Mesenteric fat pad (tissue), 1 donor: Measurements from ENCODE around the gene CCS. TPM values are rescaled to one million over a fixed set of nuclear protein-coding genes. Genes with fewer than 3 reads are reported as not detected.
"Not testable (repeated sequence)": the region's sequence is repeated elsewhere in the genome, so short reads cannot be mapped to it uniquely, and the experiment has no call there.

ENCODE experiments used
- DNase-seq: peaks from one replicate; pipeline ENCODE4 v3.0.0-alpha.2; 2020; ENCODE audit warnings: low spot score
- long read RNA-seq: library from polyadenylated mRNA; unstranded; transcript quantifications from one replicate; pipeline ENCODE4 v2.0.0, GENCODE V29; 2020
- total RNA-seq: library from RNA; stranded (reverse); fragmentation: NEBNext Ultra II Directional; extraction: Animal tissue kit (Norgen Biotek cat#: 25700); gene quantifications from one replicate; pipeline ENCODE4 v1.2.1, GENCODE V29; 2021
- donor health status: DM: yes; HTN: yes; CAD: no.

CCS gene, protein sequence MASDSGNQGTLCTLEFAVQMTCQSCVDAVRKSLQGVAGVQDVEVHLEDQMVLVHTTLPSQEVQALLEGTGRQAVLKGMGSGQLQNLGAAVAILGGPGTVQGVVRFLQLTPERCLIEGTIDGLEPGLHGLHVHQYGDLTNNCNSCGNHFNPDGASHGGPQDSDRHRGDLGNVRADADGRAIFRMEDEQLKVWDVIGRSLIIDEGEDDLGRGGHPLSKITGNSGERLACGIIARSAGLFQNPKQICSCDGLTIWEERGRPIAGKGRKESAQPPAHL
- total RNA-seq: 31.5 TPM
- long read RNA-seq, transcript CCS-208 (8 exons, 1,430 nt): major isoform, 21 of 40 reads
- long read RNA-seq, transcript CCS-205 (7 exons, 1,196 nt): minor isoform, 13 of 40 reads
- long read RNA-seq, partial matches to known transcripts: 1 of 40 reads
- long read RNA-seq, other reads (novel, unspliced or antisense): 4 of 40 reads

DNA sequence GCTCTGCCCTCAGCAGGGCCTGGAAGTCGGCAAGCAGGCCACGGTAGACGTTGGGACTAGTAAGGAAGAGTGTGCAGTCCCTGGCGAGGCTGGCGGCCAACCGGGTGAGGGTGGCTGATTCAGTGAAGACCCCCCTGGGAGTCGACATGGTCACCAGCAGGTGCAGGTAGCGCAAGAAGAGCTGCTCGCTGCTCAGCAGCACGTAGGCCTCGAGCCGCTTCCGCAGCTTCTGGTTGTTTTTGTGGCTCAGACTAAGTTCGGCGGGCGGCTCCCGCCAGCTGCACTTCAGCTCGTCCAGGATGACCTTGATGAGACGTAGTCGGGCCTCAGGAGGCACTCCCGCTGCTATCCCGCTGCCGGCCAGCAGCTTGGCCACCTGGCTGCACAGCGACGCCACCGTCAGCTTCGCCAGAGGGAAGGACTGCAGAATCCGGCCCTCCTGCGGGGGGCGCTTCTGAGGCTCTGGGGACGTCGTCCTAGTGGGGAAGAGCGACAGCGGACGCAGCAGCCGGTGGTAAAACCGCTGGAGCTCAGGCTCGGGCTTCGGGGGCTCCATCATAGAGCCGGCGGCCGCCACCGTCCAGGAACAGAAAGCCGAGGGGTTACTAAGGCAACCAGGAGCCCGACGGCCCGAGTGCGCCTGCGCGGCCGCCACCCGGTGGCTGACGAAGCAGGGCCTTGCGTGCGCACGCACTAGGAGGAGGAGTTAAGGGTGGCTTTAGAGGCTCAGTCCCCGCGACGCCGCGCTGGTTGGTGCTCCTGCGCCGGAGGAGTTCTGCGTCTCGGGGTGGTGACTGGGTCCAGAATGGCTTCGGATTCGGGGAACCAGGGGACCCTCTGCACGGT, at the start of gene CCS, which contains the start of gene CCDC87:
CCS (plus strand) TSS at position 729 of the 846 bp plus-strand sequence; CDS start at position 806, 77 bp downstream.
CCDC87 (minus strand) TSS at position 607 of the 846 bp plus-strand sequence; CDS start at position 559, 48 bp downstream.
- DNase-seq: peak; percentile 100

DNA sequence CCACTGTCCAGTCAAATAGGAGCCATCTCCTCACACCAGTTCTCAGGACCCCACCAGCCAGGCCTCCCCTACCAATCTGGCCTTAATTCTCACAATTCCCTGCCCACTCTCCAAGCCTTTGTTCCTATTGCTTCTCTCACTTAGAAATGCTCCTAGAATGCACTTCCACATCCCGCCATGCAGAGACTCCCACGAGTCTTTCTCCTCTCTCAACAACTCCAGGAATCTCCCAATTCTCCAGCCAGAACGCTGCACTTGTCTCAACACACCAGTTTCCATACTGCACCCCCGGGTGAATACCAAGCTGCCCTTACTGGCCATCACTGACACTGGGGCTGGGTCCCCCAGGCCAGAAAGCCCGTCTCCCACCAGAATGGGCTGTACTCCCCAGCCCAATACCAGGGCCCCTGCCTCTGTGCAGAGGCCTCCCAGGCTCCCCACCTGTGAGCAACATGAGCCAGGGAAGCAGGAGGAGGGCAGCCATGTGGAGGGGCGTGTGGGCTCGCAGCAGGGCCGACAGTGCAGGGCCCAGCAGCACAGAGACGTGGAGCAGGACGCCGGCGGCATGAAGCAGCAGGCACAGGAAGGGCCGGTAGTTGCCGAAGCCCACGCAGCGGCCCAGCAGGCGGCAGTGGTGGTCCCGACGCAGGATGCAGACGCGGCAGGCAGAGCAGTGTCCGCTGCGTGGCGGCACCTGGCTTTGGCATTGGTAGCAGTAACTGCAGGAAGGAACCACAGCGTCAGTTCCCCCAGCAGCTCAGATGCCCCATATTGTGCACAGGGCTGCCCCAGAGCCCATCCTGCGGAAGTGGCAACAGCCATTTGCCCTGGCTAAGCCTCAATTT, 49.5 kb upstream of the CCS start:
- DNase-seq: no peak

DNA sequence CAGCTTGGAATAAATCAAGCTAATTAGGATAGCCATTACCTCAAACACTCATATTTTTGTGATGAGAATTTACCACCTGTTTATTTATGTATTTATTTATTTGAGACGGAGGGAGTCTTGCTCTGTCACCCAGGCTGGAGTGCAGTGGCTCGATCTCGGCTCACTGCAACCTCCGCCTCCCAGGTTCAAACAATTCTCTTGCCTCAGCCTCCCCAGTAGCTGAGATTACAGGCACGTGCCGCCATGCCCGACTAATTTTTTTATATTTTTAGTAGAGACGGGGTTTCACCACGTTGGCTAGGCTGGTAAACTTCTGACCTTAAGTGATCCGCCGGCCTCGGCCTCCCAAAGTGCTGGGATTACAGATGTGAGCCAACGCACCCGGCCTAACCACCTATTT, 48.0 kb upstream of the CCS start:
- DNase-seq: not testable (repeated sequence)

DNA sequence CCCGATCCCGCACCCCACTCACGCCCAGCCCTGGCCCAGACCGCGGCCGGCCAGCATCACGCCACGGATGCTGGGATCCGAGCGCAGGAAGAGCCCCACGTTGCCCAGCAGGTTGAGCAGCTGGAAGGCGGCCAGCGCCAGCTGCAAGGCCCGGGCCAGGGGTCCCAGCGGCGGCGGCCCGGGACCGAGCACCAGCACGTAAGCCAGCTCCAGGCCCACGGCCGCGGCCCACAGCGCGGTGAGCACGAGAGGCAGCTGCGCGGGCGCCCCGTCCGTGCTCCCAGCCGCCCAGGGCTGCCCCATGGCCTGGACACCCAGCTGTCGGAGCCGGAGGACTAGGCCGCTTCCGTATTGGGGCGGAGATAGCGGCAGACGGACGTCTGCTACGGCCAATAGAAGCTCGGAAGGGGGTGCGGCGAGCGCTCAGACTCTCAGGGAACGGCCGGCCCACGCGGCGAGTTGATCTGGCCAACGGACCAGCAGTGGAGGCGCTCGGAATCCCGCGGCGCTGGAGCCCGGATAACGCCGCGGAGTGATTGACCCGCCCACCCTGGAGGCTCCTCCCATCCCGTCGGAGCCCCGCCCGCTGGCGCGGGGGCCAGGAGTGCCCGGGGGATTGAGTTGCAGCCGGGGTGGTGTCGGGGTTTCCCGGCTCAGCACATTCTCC, 47.2 kb upstream of the CCS start, which contains the start of gene ZDHHC24:
ZDHHC24 (minus strand) TSS at position 348 of the 667 bp plus-strand sequence; CDS start at position 303, 45 bp downstream.
- peak; percentile 99 for DNase-seq

DNA sequence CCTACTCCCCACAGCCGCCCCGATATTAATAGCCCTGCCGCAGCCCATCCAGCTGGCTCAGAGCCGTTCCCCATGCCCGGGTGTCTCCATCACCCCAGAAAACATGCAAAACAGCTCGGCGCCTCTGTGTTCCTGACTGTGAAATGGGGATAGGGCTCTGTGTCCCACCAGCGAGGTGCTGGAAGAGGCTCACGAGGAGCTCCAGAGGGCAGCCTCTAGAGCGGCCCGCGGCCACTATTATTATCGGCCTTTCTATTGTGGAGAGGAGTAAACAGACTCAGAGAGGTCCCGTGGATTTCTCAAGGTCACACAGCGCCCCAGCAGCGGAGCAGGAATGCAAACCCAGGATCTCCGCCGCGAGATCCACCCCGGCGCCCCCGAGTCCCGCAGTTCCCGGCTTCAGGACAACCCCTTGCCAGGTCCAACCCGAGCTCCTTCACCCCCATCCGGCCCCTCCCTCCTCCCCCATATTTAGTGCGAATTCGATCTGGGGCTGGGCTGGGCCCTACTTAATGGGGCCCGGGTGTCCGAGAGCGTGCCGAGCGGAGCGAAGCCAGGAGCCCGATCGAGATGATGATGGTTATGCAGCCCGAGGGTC, 46.5 kb upstream of the CCS start, which contains the start of gene ACTN3:
ACTN3 (plus strand) TSS at position 536 of the 598 bp plus-strand sequence; CDS start at position 571, 35 bp downstream.
- DNase-seq: no peak

DNA sequence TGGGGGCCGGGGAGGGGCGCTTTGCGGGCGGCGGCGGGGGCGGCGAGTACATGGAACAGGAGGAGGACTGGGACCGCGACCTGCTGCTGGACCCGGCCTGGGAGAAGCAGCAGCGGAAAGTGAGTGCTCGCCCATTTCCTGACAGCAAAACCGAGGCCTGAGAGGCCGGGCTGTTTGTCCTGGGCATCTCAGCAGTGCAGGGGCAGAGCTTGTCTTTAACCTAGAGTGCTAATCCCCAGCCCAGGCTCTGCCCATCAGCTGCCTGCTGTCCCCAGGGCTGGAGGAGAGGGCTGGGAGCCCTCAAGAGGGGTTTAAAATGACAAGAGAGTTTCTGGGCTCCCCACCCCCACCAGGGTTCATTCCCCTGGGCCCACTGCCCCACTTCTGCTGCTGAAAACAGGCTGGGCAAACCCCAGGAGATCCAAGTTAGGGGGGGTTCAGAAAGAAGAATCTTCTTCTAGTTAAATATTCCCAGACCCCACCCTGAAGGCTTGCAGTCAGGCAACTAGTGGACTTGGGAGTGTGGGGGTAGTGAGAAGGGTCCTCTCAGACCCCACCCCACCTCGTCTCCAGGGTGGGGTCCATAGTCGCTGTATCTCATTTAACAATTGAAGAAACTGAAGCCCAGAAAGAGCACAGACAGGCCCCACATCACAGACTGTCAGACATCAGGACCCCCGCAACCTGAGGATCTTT, 45.9 kb upstream of the CCS start:
- DNase-seq: no peak

DNA sequence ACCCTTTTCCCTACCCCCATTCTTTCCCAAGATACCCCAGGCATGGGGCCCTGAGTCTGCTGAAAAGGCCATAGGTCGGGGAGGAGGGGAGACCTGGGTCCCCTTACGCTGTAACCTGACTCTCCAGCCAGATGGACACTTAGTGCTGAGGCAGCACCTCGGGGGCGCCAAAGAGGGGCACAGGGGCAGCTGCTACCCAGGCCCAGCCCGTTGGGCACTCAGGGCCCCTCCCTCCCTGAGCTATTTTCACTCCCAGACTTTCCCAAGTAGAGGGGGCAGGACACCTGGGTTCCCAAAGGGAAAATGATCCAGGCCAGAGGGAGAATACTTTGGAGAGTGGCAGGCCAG, 45.3 kb upstream of the CCS start:
- no peak for DNase-seq

DNA sequence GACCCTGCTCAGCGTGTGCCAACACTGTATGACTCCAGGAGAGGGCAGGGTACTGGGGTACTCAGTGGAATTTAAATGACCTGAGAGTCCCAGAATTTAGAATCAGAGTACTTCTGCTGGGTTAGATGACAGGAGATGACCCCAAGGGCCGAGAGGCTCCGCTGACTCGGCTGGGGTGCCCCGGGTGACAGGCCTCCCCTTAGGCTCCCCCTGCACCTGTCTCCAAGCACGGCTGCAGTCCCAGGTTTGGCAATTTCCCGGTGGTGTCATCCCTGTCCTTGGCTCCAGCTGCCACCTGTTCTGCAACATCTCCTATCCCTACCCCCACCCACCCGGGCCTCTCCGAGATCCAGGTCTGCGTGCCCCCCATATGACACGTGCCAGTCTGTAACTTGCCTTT, 44.9 kb upstream of the CCS start:
- no peak for DNase-seq

DNA sequence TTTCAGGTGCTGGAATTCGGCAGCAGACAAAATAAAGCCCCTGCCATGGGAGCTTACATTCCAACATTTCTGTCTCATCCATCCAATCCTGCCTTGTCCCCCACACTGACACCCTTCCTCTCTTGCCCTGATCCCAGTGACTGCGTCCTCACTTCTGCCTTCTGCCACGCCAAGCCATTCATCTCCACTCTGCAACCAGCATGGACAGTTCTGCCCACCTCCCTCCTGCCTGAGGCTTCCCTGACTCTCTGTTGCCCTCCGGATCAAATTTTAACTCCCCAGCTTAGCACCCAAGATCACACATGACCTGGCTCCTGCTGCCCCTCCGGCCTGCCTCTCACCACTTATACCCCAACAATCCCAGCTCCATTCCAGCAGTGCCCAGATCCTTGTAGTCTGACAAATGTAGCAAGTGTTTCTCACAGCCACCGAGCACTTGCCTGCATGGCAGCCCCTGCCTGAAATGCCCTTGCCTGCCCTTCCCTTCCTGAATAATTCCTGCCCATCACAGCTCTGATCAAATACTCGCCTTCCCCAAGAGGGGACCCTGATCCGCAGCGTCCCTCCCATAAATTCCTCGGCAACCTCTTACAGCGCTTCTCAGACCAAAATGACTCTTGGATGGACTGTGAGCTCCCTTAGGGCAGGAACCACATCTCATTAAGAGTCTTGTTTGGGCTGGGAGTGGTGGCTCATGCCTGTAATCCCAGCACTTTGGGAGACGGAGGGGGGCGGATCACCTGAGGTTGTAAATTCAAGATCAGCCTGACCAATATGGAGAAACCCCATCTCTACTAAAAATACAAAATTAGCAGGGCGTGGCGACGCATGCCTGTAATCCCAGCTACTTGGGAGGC, 44.0 kb upstream of the CCS start:
- DNase-seq: no peak

DNA sequence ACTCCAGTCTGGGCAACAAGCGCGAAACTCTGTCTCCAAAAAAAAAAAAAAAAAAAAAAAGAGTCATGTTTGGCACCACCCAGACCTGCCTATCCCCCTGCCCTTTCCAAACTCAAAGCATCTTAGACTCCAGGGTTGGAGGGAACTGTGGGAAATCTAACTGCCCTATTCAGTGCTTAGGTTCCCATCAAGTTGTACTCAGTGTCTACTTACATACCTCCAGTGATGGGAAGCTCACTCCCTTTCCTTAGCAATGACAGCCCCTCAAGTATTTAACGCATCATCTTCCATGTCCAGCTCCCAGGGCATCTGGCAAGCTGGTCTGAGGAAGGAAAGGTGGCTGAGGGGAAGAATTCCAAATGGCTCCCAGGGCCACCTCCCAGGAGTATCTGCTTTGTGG, 43.3 kb upstream of the CCS start:
- no peak for DNase-seq

DNA sequence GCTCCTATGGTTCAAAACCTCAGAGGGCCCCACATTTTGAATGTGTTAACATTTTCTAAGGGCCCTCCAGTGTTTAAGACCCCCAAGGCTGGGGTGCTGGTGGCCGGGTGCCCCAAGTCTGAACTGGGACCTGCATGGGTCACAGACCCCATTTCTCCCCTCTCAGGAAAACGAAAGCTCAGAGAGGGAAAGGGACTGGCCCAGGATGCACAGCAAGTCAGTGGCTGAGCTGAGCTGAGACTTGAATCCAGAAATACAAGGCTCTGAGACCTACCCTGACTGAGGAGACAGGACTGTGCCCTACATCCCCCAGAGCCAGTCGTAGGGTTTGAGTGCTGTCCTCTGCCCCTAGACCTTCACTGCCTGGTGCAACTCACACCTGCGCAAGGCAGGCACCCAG, 42.1 kb upstream of the CCS start:
- DNase-seq: no peak

DNA sequence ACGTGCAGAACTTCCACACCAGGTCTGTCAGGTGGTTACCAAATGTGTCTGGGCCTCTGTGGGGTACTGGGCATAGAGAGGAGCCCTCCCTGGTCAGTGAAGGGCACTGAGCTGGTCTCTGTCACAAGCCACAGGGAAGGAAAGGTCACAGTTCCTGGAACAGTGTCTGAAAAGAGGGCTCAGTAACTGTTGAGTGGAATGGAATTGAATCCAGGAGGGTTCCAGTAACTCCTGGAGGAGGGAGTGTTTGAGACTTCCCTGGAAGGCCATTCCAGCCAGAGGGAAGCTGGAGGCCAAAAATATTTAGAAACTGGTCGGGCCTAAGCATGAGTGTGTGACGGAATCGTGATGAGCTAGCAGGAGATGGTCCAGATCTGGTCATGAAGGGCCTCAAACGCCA, 38.4 kb upstream of the CCS start:
- DNase-seq: no peak

DNA sequence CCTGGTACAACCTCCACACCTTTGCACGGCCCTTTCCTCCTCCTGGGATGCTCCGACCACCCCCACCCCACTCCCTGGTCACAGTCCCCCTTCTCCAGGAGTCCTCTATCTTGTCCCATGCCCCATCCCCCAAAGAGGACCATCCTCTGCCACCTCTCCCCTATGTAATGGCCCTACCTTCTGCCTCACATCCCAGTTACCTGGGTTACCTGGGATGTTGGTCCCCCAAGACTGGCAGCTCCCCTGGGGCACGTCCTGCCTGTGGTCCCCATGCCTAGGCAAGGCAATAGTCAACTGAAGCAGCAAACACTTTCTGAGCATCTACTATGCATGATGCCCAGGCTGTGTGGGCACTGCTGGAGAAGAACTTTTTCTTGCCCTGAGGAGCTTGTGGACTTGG, 37.6 kb upstream of the CCS start:
- no peak for DNase-seq

DNA sequence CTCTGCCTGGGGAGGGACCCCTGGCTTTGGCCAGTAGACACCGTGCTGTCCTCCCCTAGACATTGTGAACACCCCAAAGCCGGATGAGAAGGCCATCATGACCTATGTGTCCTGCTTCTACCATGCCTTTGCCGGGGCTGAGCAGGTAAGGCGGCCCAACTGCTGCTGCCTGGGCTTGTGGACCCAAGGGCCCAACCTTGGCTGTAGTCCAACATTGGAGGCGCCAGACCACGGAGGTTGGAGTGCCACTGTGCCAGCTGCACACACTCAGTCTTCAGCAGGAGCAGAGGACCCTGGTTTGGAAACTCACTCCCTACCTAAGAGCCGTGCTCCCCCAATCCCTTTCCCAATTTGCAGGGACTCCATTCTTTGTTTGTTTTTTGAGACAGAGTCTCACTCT, 36.9 kb upstream of the CCS start:
- no peak for DNase-seq

DNA sequence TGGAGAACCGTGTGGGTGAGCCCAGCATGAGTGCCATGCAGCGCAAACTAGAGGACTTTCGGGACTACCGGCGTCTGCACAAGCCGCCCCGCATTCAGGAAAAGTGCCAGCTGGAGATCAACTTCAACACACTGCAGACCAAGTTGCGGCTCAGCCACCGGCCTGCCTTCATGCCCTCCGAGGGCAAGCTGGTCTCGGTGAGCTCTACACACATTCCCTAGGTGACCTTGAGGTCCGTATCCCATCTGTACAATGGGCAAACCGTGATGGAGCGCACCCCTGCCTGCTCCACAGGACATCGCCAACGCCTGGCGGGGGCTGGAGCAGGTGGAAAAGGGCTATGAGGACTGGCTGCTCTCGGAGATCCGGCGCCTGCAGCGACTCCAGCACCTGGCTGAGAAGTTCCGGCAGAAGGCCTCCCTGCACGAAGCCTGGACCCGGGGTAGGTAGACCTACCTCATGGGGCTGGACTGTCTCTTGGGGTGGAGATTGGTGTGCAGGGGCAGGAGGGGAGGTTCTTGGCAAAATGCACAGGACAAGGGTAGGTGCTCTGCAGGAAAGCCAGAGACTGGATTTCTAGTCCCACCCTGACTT, 35.2 kb upstream of the CCS start:
- no peak for DNase-seq

DNA sequence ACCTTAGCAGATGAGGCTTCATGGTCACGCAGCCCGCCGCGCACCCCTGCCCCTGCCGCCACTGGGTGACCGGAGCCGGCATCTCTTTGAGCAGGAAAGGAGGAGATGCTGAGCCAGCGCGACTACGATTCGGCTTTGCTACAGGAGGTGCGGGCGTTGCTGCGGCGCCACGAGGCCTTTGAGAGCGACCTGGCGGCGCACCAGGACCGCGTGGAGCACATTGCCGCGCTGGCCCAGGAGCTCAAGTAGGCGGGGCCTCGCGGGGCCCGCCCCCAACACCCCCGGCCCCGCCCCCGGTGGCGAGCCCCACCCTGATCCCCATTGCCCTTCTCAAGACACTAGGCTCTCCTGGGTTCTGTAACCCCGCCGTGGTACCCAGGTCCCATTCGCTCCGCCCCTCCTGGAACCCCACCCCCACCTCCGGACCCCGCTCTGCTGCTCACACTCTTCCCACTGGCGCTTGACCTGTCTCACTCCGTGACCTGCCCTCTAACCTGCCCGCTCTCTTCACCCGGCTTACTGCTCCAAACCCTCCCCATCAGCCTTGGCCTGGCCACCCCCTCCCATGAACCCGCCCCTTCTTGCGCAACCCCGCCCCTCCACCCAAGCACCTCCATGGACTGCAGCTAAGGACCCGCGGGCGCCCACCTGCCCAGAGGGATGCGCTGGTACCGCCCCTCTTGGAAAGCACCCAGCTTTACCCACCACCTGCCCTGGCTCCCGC, 33.7 kb upstream of the CCS start:
- no peak for DNase-seq
